ENCODE data around the gene NR3C2.

- TF ChIP-seq, protein P1, sequence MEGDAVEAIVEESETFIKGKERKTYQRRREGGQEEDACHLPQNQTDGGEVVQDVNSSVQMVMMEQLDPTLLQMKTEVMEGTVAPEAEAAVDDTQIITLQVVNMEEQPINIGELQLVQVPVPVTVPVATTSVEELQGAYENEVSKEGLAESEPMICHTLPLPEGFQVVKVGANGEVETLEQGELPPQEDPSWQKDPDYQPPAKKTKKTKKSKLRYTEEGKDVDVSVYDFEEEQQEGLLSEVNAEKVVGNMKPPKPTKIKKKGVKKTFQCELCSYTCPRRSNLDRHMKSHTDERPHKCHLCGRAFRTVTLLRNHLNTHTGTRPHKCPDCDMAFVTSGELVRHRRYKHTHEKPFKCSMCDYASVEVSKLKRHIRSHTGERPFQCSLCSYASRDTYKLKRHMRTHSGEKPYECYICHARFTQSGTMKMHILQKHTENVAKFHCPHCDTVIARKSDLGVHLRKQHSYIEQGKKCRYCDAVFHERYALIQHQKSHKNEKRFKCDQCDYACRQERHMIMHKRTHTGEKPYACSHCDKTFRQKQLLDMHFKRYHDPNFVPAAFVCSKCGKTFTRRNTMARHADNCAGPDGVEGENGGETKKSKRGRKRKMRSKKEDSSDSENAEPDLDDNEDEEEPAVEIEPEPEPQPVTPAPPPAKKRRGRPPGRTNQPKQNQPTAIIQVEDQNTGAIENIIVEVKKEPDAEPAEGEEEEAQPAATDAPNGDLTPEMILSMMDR (IDR thresholded peaks at IDR 0.05) = no peak
- no peak for TF ChIP-seq POLR2A (IDR thresholded peaks at IDR 0.05)
- no peak for TF ChIP-seq POLR2AphosphoS5 (IDR thresholded peaks at IDR 0.05)
Observed at GRCh38 chr4:148061141-148061481, 381.1 kb downstream of the NR3C2 start.

Data from prostate gland (tissue), 2 donors.